Right renal pelvis (tissue), 4 donors: ENCODE measurements around the gene RAB25. TPM values are rescaled to one million over a fixed set of nuclear protein-coding genes. Genes with fewer than 3 reads are reported as not detected.

ENCODE experiments used
- DNase-seq, 4 donors: peaks; one replicate each; pipeline ENCODE4 v3.0.0-alpha.2; 2013; ENCODE audit warnings: low read depth in 4 of 4, low spot score in 3 of 4, missing footprints in 1 of 4
- polyA plus RNA-seq, 4 donors: library from polyadenylated mRNA; unstranded; fragments of 120-200 nt; gene quantifications; one replicate each; pipeline ENCODE4 v1.2.1, GENCODE V29; 2013; ENCODE audit not compliant: insufficient read length in 4 of 4

The RAB25 gene
- polyA plus RNA-seq, 4 donors, result 51.6 to 65.8 (median 57.7) TPM

DNA sequence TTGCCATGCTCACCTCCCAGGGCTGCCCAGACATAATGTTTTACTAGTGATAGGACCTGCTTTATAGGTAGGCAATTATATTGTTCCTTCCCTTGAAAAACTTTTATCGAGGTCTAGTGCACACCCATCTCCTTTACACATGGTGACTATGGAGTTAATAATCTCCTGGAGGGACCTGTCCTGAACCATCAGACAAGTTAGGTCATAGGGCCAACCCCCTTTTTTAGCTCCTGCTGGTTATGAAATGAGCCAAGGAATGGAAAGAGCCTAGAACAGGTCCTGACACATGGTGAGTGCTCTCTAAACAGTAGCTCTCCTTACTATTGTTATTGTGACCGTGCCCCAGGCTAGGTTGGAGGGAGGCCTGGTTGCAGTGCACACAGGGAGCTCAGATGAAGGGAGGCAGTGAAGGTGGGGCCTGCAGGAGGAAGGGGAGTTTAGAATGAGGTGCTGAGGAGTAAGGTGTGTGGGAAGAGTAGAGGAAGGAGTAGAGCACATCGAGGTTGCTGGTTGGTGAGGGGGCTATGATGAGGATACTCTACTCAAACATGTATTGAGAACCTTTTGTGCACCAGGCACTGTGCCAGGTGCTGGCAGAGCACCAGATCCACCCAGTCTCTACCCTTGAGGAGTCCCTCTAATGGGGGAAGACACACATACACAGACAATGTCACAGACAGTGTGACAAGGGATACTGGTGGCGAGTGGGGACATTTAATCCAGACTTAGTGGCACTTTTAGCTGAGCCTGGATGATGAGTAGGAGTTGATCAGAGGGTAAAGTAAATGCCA lies 39.4 kb downstream of the RAB25 start:
- DNase-seq, result no peak

DNA sequence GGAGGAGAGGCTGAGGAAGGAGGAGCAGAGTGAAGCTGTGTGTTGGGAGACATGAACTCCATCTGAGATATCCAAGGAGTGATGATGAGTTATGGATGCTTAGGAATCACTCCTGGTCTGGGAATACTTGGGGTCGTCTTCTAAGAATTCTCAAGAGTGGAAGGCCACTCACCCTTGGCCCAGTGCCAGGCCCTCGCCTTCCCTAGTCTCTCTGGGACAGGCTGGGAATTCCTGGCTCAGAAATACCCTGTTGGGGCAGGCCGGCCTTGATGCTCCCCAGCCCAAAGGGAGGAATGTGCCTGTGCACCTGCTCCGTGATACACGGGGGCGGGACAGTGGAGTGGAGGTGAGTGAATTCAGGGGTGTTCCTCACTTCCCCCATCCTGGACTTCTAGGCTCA lies 40.9 kb downstream of the RAB25 start:
- no peak for DNase-seq

DNA sequence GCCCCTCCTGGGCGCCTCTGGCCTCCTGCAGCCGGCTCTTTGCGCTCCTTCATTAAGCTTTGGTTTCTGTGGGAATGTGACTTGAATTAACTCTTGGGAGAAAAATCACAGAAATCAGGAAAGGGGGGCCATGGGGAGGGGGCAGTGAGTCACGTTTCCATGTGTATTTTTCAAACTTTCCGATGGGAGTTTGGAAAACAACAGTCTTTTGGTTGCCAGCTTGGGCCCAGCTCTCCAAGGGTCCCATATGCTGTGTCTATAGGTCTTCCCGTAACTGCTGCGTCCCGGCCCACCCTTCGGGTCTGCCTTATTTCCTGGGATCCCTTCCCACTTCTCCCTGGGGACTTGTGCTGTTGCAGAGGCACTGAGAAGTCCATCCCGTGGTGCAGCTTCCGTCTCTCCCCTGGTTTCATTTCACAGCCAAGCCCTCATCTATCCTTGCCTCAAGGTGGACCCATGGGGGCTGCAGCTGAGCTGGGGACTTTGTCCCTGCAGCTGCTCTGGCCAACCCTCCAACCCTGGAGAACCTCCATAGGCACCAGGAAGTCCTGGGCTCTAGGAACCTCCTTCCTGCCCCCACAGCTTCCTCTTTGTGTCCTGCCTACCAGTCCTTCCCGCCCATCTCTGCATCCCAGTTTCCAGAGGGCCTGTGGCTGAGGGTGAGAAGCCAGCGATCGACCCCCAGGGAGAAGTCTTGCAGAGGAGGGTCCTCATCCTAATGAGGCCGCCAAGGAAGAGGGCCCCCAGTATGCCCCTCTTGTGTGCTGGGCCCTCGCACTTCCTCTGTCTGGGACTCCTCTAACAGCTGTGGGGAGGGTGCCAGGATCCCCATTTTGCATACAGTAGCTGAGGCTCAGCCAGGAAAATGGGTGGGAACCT lies 41.9 kb downstream of the RAB25 start:
- DNase-seq, result no peak

DNA sequence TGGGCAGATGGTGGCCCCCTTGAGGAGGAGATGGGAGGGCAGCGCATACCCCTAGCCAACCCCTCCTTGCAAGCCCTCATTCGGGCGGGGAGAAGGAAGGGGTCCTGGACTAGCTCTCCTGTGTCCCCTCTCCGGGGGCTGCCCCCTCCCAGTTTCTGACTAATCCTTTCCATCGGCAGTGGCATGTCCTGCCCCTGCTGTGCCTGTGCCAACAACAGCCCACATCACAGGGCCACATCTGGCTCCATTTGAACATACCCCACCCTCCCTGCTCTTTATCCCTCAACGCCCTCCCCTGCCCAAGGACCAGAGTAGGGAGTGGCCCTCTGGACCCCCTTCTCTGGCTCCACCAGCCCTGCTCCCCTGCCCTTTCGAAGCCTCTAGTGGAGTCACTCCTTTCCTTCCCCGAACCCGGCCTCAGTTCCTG lies 42.6 kb downstream of the RAB25 start:
- DNase-seq, result no peak

DNA sequence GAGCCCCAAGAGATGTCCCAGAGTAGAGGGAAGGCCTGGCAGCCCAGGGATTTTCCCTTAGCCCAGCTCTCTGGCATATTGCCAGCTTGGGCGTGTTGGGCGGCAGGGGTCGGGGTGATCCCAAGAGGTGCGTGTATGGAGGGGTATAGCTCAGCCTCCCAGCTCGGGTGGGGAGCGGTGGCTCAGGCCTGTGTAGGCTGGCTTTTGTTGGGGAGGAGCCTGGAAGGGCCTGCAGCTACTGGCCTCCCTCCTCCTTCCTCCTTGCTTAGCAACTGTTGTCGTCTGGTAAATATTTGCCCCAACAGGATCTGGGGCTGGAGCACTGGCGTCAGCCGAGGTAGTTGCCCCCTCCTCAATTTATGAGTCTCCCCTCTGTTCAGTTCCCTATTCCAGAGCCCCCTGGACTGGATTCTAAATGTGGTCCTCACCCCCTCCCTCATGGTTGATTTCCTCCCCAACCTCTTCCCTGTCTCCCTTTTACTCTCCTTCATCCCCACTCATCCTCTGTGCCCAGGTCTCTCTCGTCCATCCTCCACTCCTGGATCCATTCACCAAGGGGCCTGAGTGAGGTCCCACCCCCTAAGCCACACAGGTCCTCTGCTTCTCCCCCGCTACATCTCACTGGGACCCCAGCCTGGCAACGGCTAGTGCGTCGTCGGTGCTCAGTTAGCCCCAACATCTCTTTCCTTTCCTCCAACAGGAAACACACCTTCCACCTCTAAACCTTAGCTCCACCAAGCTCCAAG lies 43.3 kb downstream of the RAB25 start:
- no peak for DNase-seq

DNA sequence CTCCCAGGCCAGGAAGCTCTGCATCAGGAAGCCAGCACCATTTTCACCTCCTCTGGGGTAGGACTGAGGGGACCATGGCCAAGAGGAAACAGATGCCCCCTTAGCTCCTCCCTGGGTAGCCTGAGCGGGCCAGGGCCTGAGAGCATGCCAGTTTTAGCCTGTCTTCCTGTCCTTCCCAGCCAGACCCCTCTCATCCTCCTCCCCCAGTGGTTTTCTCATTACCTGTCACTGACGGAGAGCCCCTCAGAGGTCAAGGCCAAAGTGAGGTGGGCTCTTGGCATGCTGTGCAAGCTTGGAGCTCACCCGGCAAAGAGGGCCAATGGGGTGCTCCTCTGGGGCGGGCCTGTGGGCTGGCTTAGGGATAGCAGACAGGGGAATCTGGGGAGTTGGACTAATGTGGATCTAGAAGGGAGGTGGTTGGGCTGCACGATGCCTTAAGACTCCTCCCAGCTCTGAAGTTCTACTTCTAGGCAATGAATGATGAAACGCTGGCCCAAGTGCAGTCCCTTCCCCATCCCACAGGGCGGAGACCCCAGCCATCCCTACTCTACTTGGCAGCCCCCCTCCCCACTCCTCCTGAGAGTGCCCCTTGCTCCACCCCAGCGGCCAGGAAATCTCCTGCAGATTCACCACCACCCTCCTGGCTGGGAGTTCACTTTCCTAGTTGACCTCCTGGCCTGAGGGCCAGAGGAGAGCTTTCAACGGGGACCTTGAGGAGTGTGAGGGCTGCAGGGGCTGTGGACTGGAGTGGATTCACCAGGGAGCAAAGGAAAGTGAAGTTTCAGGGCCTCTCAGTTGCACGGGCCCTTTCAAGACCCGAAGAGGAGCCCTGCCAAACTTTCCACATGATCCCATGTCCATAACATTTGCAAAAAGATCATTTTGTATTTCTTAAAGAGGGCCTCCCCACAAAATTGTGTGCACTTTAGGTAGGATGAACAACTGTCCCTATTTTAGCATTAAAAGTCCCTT lies 44.2 kb downstream of the RAB25 start:
- DNase-seq, result no peak

DNA sequence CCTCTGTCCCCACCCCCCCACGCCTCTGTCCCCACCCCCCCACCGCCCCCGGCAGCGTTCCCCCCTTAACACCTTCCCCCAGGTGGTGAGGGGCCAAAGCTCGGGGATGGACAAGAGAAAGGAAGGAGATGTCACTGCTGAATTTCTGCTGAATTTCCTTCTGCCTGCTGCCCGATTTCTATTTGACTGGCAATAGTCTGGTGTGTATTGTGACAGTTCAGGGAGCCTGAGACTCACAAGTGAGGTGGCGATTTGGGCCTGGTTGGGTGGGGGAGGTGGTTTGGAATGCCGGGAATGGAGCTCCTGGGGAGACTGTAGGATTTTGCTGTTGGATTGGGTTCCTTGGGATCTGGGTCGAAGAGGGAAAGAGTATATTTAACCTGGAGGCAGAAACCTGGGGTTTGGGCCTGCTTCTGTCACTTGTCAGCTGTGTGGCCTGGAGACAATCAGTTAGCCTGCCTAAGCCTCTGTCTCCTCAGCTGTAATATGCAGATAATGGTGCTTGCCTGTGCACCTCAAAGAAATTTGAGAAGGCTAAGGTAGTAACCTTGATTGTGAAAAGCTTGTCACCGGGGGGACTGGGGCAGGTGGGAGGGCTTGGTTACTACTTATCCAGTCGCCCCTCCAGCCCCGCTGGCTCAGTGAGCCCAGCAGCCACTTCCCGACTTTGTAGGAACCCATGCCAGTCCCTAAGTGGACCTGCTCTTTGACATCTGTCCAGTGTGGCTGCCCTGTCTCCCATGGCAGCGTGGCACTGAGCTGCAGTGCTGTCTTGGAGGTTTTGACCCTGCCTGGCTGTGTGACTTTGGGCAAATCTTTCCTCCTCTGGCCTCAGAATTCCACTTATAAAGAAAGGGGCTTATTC lies 45.9 kb downstream of the RAB25 start:
- no peak for DNase-seq

DNA sequence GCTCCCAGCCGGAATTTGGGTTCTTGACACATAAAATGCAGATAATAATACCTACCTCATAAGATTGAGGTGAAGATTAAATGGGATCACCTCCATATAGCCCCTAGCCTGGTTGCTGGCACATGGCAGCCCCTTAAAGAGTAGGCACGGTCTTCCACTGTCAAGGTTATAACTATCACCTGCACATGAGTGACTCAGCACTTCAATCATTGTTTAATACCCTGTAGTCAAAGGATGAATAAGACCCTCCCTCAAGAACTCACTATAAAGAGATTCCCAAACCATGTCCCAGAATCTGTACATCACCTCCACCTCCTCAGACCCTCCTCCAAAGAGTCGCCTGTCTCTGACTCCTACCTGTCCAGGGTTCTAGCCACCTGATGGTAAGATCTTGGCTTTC lies 47.1 kb downstream of the RAB25 start:
- no peak for DNase-seq

DNA sequence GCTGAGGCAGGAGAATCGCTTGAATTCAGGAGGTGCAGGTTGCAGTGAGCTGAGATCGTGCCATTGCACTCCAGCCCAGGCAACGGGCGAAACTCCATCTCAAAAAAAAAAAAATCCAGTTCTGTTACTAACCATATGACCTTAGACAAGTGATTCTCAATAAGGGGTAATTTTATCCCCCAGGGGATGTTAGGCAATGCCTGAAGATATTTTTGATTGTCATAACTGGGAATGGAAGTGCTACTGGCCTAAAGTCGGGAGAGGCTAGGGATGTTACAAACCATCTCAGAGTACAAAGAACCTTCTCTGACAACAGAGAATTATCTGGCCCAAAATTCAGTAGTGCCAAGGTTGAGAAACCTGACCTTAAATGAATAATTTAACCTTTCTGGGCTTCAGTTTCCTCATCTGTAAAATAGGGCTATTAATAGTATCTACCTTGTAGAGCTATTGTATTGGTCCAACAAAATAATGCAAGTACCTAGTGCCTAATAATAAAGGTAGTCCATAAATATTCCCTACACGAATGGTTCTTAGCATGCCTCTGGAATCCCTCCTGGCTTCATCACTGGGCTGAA lies 47.8 kb downstream of the RAB25 start:
- DNase-seq, result no peak

DNA sequence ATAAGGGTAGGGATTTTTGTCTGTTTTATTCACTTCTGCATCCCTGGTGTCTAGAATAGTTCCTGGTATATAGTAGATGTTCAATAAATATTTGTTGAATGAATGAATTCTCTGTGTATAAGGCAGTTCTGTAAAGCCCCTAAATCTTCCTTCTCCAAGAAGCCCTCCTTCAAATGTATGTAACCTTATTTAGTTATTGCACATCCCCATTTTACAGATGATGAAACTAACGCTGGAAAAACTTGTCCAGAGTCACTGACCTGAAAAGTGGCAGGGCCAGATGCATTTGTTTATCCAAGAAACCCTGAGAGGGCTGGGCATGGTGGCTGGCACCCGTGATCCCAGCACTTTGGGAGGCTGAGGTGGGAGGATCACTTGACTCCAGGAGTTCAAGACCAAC lies 49.3 kb downstream of the RAB25 start:
- DNase-seq, result no peak

DNA sequence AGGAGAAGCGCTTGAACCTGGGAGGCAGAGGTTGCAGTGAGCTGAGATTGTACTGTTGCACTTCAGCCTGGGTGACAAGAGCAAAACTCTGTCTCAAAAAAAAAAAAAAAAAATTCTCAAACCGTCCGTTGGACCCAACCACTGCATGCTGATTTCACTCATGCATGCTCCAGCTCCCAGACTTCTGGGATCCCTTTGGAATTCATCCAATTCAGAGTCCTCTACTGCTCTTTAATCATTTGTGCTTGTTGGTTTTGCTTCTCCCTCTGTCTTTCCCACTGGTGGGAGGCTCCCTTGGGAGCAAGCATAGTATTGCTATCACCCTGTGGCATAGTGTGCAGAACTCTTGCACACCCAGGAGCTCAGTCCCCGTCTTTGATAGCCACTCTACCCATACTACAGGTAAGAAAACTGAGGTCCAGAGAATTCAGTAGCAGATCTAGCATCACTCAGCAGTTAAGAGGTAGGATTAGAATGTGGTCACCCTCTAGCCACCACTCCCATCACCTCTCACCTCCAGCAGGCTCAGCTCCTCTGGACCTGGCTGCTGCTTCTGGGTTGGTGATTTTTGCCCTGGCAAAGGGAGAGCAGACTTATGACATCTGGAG lies 50.5 kb downstream of the RAB25 start:
- no peak for DNase-seq

DNA sequence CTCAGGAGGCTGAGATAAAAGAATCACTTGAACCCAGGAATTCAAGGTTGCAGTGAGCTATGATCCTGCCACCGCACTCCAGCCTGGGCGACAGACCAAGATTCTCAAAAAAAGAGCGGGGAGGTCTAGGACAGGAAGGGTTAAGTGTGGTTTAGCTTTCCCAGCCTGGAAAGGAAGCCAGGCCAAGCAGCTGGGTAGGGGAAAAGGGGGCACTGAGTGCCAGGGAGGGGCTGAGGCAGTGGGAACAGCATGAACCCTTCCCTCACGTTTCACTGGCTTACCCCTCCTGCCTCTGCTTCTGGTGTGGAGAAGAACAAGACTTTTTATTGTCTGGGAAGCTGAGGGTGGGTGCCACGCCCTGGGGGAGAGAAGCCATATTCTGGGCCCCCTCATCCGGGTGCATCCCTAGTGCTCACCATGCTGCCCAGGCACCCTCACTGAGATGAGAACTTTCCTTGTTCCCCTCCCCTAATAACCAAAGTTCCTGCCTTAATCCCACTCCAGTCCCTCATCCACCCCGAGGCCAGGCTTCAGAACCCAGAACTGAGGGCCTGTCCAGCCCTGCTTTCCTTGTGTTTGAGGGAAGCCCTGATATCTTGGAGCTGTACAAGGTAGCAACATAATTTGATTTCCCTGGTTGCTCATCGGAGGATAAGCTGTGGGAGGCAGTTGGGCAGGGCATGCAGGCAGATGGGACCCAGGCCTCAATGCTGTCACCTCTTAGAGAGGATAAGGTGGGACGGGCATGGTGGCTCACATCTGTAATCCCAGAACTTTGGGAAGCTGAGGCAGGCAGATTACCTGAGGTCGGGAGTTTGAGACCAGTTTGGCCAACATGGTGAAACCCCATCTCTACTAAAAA lies 51.5 kb downstream of the RAB25 start:
- DNase-seq, result no peak

DNA sequence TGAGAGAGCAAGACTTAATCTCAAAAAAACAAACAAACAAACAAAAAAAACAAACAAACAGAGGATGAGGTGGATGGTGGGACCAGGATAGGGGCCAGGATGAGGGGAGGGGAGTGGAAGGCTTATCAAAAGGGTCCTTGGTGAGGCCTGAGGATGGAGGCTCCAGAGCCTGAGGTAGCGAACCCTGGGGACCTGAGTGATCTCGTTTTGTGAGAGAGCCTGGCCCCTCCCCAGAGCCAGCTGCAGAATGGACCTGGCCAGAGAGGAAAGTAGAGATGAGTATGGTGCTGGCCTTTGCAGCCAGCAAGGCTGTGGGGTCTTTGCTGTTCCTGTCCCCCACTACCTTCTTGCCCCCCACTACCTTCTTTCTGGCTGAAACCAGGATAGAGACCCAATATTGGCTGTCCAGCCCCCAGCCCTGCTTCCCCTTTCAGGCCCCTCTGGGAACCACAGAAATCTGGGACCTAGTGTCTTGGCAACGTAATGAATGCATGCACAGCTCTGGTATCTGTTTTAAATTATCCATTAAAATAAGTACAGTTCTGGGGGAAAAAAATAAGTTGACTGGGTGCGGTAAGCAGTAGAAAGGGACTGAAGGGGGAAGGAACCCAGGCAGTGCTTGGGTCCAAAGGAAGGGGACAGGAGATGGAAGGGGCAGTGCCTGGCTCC lies 52.5 kb downstream of the RAB25 start:
- no peak for DNase-seq

DNA sequence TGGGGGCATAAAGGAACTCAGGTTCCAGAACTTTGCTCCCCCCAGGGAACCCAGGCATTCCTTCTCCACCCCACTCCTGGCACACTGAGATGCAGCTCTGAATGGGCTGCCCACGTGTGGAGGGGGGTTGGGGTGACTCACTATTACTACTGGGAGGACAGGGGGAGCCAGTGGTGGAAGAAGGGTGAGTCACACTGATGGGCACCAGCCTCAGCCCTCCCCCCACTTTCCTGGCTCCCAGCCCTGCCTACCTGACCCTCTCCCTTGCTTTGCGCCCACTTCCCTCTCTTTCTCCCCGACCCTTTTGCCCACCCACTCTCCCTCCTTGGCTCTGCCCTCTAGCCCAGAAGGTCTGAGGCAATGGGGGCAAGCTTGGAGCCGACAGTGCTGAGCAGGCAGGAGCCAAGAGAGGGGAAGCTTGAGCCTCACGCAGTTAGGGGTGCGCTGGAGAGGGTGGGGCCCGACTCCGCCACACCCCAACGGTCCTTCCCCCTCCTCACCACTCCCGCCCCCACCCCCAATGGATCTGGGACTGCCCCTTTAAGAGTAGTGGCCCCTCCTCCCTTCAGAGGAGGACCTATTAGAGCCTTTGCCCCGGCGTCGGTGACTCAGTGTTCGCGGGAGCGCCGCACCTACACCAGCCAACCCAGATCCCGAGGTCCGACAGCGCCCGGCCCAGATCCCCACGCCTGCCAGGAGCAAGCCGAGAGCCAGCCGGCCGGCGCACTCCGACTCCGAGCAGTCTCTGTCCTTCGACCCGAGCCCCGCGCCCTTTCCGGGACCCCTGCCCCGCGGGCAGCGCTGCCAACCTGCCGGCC lies 53.4 kb downstream of the RAB25 start, which contains the start of gene LMNA:
Gene LMNA (plus strand): TSS at position 611 of the 818 bp plus-strand sequence. CDS start 208 bp downstream, outside the sequence.
- DNase-seq, result no peak

DNA sequence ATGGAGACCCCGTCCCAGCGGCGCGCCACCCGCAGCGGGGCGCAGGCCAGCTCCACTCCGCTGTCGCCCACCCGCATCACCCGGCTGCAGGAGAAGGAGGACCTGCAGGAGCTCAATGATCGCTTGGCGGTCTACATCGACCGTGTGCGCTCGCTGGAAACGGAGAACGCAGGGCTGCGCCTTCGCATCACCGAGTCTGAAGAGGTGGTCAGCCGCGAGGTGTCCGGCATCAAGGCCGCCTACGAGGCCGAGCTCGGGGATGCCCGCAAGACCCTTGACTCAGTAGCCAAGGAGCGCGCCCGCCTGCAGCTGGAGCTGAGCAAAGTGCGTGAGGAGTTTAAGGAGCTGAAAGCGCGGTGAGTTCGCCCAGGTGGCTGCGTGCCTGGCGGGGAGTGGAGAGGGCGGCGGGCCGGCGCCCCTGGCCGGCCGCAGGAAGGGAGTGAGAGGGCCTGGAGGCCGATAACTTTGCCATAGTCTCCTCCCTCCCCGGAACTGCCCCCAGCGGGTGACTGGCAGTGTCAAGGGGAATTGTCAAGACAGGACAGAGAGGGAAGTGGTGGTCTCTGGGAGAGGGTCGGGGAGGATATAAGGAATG lies 54.1 kb downstream of the RAB25 start:
- DNase-seq, result no peak
